ENCODE data around the gene ZBTB4.

The ZBTB4 gene

DNA sequence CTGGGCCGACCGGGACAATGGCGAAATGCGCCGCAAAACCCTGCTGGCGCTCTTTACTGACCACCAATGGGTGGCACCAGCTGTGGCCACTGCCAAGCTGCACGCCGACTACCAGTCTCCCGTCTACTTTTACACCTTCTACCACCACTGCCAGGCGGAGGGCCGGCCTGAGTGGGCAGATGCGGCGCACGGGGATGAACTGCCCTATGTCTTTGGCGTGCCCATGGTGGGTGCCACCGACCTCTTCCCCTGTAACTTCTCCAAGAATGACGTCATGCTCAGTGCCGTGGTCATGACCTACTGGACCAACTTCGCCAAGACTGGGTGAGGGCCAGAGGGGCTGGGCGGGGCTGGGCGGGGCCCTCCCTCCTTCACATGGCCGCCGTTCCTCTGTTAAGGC is 63.6 kb downstream of the ZBTB4 start:
- no peak overlapping the region for H3K4me3 ChIP-seq (ENCODE audit: low read length)
- H3K36me3 ChIP-seq (ENCODE audit: control insufficient read depth, insufficient read depth, low read length, severe bottlenecking) = peaks cover 6% of the 10 kb centered on the region
- DNase-seq (ENCODE audit: low read depth) = no peak
- H3K9me3 ChIP-seq (ENCODE audit: control insufficient read depth, low read length) = peaks cover 2% of the 10 kb centered on the region
- peaks cover 20% of the 10 kb centered on the region for H3K4me1 ChIP-seq (ENCODE audit: control insufficient read depth, insufficient read depth, low read length)
- H3K27me3 ChIP-seq (replicated peaks; ENCODE audit: control insufficient read depth, insufficient read depth, low read length) = no peaks in the 10 kb centered on the region
- no peak overlapping the region for H3K9ac ChIP-seq (ENCODE audit: low read length)

GRCh38 chr17:7414837-7415236 is 64.6 kb downstream of the ZBTB4 start:
- no peak for DNase-seq (ENCODE audit: low read depth)
- Histone ChIP-seq H3K36me3 (ENCODE audit: control insufficient read depth, insufficient read depth, low read length, severe bottlenecking) (peaks cover 14% of the 10 kb centered on the region), H3K27me3 (replicated peaks; ENCODE audit: control insufficient read depth, insufficient read depth, low read length) (no peaks in the 10 kb centered on the region), H3K9ac (ENCODE audit: low read length) (no peak overlapping the region), H3K9me3 (ENCODE audit: control insufficient read depth, low read length) (no peaks in the 10 kb centered on the region), H3K4me3 (ENCODE audit: low read length) (no peak overlapping the region), H3K4me1 (ENCODE audit: control insufficient read depth, insufficient read depth, low read length) (peaks cover 20% of the 10 kb centered on the region)

- no peaks in the 10 kb centered on the region for H3K9me3 ChIP-seq (ENCODE audit: control insufficient read depth, low read length)
- peaks cover 20% of the 10 kb centered on the region for H3K4me1 ChIP-seq (ENCODE audit: control insufficient read depth, insufficient read depth, low read length)
- peaks cover 27% of the 10 kb centered on the region for H3K36me3 ChIP-seq (ENCODE audit: control insufficient read depth, insufficient read depth, low read length, severe bottlenecking)
- peak; percentile 39 for DNase-seq (ENCODE audit: low read depth)
- H3K9ac ChIP-seq (ENCODE audit: low read length) = no peak overlapping the region
- H3K27me3 ChIP-seq (replicated peaks; ENCODE audit: control insufficient read depth, insufficient read depth, low read length) = no peaks in the 10 kb centered on the region
- H3K4me3 ChIP-seq (ENCODE audit: low read length) = no peak overlapping the region
Measured at GRCh38 chr17:7413346-7413985, 66.0 kb downstream of the ZBTB4 start.

DNA sequence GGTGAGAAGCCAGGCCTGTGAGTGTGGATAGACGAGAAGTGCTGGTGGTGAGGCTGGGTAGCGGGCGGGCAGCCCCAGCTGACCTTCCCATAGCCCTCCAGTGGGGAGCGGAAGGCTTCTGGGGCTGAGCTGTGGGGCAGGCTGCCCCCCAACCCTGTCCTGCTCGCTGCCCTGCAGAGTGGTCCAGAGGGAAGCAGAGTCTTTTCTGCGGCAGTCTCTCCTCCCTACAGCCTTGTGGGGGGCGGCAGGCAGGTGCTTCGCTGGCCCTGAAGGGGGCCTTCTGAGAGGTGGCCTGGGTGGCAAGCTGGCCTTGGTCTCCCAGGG is 68.0 kb downstream of the ZBTB4 start:
- H3K36me3 ChIP-seq (ENCODE audit: control insufficient read depth, insufficient read depth, low read length, severe bottlenecking) = peaks cover 21% of the 10 kb centered on the region
- no peak for DNase-seq (ENCODE audit: low read depth)
- no peak overlapping the region for H3K4me3 ChIP-seq (ENCODE audit: low read length)
- H3K9ac ChIP-seq (ENCODE audit: low read length) = no peak overlapping the region
- no peaks in the 10 kb centered on the region for H3K27me3 ChIP-seq (replicated peaks; ENCODE audit: control insufficient read depth, insufficient read depth, low read length)
- H3K9me3 ChIP-seq (ENCODE audit: control insufficient read depth, low read length) = no peaks in the 10 kb centered on the region
- H3K4me1 ChIP-seq (ENCODE audit: control insufficient read depth, insufficient read depth, low read length) = peaks cover 20% of the 10 kb centered on the region

DNA sequence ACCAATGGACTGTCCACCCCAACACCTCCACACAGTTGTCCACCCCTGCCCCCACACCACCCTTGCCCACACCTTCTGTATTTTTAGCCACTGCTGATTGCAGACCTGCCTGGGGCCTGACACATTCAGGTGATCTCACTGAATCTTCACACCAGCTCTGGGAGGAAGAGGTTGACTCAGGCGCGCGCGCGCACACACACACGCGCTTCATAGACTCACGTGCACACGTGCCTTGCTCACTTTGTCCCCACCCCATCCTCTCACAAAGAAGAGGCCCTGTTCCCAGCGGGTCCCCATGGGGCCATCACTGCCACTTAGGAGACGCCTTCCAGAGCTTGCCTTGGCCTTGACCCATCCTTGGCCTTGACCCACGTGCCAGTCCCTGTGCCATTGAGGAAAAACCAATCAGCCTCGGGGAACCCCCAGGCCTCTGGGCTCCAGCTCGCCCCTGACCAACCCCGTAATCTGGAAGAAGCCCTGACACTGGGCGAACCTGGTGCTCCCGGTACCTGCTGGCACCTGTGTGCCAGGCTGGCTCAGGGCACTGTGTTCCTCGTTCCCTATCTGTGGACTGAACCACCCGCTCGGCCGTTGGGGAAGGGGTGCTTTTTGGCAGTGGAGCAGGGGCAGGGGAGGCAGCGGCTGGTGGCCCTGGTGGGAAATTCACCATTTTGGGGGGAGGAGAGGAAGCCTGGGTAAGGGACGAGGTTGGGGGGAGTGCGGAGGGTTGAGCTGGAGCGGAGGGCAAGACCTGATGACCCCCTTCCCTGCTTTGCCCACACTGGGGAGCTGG is 68.6 kb downstream of the ZBTB4 start:
- Histone ChIP-seq H3K9ac (ENCODE audit: low read length) (no peak overlapping the region), H3K9me3 (ENCODE audit: control insufficient read depth, low read length) (no peaks in the 10 kb centered on the region), H3K4me3 (ENCODE audit: low read length) (no peak overlapping the region), H3K27me3 (replicated peaks; ENCODE audit: control insufficient read depth, insufficient read depth, low read length) (no peaks in the 10 kb centered on the region), H3K36me3 (ENCODE audit: control insufficient read depth, insufficient read depth, low read length, severe bottlenecking) (peaks cover 21% of the 10 kb centered on the region), H3K4me1 (ENCODE audit: control insufficient read depth, insufficient read depth, low read length) (peaks cover 21% of the 10 kb centered on the region)
- no peak for DNase-seq (ENCODE audit: low read depth)

DNA sequence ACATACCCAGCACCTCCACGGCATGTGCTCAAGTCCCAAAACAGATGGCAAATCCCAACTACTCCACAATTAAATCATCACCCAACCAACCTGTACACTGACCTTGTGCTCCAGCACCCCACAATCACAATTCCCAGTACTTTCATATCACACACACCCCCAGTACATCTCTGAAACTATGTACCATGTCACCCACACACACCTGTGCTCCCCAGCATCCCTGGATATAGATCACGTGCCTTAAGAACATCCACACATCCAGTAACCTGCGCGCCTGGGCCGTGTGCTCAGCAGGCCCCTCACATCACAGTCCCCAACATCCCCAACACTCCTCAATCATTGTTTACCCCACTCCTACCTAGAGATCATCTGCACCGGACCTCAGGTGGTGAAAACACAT is 69.7 kb downstream of the ZBTB4 start:
- H3K9me3 ChIP-seq (ENCODE audit: control insufficient read depth, low read length) = no peaks in the 10 kb centered on the region
- H3K9ac ChIP-seq (ENCODE audit: low read length) = no peak overlapping the region
- H3K4me1 ChIP-seq (ENCODE audit: control insufficient read depth, insufficient read depth, low read length) = peaks cover 26% of the 10 kb centered on the region
- DNase-seq (ENCODE audit: low read depth) = no peak
- no peak overlapping the region for H3K4me3 ChIP-seq (ENCODE audit: low read length)
- H3K27me3 ChIP-seq (replicated peaks; ENCODE audit: control insufficient read depth, insufficient read depth, low read length) = no peaks in the 10 kb centered on the region
- peaks cover 21% of the 10 kb centered on the region for H3K36me3 ChIP-seq (ENCODE audit: control insufficient read depth, insufficient read depth, low read length, severe bottlenecking)
